Loucy (cell line): Measurements from ENCODE around the gene HPF1.

Source experiments
- H2AFZ ChIP-seq: fragments of 200-600 bp; sonication (generic); 2 replicates; pipeline ENCODE4 v1.6.0; 2016; ENCODE audit warnings: antibody characterized with exemption, mild to moderate bottlenecking, low read length, moderate library complexity
- H3F3A ChIP-seq: fragments of 200-600 bp; 2 replicates; pipeline ENCODE4 v1.6.0; 2016; ENCODE audit warnings: antibody characterized with exemption, low read depth, mild to moderate bottlenecking
- H3K27me3 ChIP-seq: fragments of 200-600 bp; sonication (generic); 2 replicates; pipeline ENCODE4 v1.6.1; 2014; ENCODE audit warnings: low read length, mild to moderate bottlenecking; ENCODE audit not compliant: insufficient read depth, poor library complexity, severe bottlenecking
- H3K36me3 ChIP-seq: fragments of 200-600 bp; sonication (generic); 2 replicates; pipeline ENCODE4 v1.6.1; 2016; ENCODE audit warnings: low read length; ENCODE audit not compliant: insufficient read depth
- H3K4me1 ChIP-seq: fragments of 200-600 bp; sonication (generic); 2 replicates; pipeline ENCODE4 v1.5.1; 2014; ENCODE audit warnings: low read length, mild to moderate bottlenecking; ENCODE audit not compliant: insufficient read depth, poor library complexity, severe bottlenecking
- H3K4me2 ChIP-seq: fragments of 200-600 bp; sonication (generic); 2 replicates; pipeline ENCODE4 v1.6.0; 2014; ENCODE audit warnings: antibody characterized with exemption, low read length, low read depth, mild to moderate bottlenecking; ENCODE audit not compliant: poor library complexity, severe bottlenecking
- H3K4me3 ChIP-seq: fragments of 200-600 bp; sonication (generic); 2 replicates; pipeline ENCODE4 v1.5.1; 2014; ENCODE audit warnings: low read length, mild to moderate bottlenecking, mixed read lengths; ENCODE audit not compliant: poor library complexity, severe bottlenecking
- H3K79me2 ChIP-seq: fragments of 200-600 bp; sonication (generic); 2 replicates; pipeline ENCODE4 v1.6.1; 2014; ENCODE audit warnings: low read length; ENCODE audit not compliant: insufficient read depth
- H3K9ac ChIP-seq: fragments of 200-600 bp; sonication (generic); 2 replicates; pipeline ENCODE4 v1.6.0; 2014; ENCODE audit warnings: mild to moderate bottlenecking, low read depth, low read length, moderate library complexity; ENCODE audit not compliant: poor library complexity, severe bottlenecking
- H3K9me2 ChIP-seq: fragments of 200-600 bp; sonication (generic); replicated peaks from 2 replicates; pipeline ENCODE4 v1.6.1; 2016; ENCODE audit warnings: low read depth, low read length, mixed read lengths
- H3K9me3 ChIP-seq: fragments of 200-600 bp; sonication (generic); 2 replicates; pipeline ENCODE4 v1.6.1; 2014; ENCODE audit warnings: mild to moderate bottlenecking, antibody characterized with exemption, low read length, low read depth; ENCODE audit not compliant: insufficient read depth
- H4K20me1 ChIP-seq: fragments of 200-600 bp; sonication (generic); 2 replicates; pipeline ENCODE4 v1.6.0; 2014; ENCODE audit warnings: antibody characterized with exemption, low read length, mild to moderate bottlenecking; ENCODE audit not compliant: insufficient read depth, poor library complexity, severe bottlenecking
- EZH2phosphoT487 ChIP-seq: fragments of 200-600 bp; IDR thresholded peaks from 2 replicates; pipeline ENCODE4 v1.6.1; 2018; ENCODE audit warnings: antibody characterized with exemption, mild to moderate bottlenecking, moderate library complexity, borderline replicate concordance
- TF ChIP-seq, protein P1 (sequence below): fragments of 200-600 bp; sonication (generic); conservative IDR thresholded peaks from 2 replicates; pipeline ENCODE4 v1.5.1; 2014; ENCODE audit warnings: mild to moderate bottlenecking, antibody characterized with exemption, low read length

HPF1 gene

GRCh38 chr4:169758401-169758962 is 738 bp upstream of the HPF1 start:
- H3K9ac ChIP-seq = no peak overlapping the region
- TF ChIP-seq, protein P1, sequence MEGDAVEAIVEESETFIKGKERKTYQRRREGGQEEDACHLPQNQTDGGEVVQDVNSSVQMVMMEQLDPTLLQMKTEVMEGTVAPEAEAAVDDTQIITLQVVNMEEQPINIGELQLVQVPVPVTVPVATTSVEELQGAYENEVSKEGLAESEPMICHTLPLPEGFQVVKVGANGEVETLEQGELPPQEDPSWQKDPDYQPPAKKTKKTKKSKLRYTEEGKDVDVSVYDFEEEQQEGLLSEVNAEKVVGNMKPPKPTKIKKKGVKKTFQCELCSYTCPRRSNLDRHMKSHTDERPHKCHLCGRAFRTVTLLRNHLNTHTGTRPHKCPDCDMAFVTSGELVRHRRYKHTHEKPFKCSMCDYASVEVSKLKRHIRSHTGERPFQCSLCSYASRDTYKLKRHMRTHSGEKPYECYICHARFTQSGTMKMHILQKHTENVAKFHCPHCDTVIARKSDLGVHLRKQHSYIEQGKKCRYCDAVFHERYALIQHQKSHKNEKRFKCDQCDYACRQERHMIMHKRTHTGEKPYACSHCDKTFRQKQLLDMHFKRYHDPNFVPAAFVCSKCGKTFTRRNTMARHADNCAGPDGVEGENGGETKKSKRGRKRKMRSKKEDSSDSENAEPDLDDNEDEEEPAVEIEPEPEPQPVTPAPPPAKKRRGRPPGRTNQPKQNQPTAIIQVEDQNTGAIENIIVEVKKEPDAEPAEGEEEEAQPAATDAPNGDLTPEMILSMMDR = no peak
- TF ChIP-seq EZH2phosphoT487 = no peak
- H3K9me2 ChIP-seq = no peaks in the 10 kb centered on the region
- no peaks in the 10 kb centered on the region for H3K9me3 ChIP-seq
- no peak overlapping the region for H3K4me3 ChIP-seq
- peak overlapping the region; percentile 93 for H3K4me2 ChIP-seq
- H3F3A ChIP-seq = no peaks in the 10 kb centered on the region
- no peaks in the 10 kb centered on the region for H3K27me3 ChIP-seq
- H3K36me3 ChIP-seq = no peaks in the 10 kb centered on the region
- peak overlapping the region; percentile 64 for H2AFZ ChIP-seq
- H3K4me1 ChIP-seq = peaks cover 30% of the 10 kb centered on the region
- no peaks in the 10 kb centered on the region for H4K20me1 ChIP-seq
- H3K79me2 ChIP-seq = peaks cover 27% of the 10 kb centered on the region

- no peaks in the 10 kb centered on the region for H3K27me3 ChIP-seq
- H2AFZ ChIP-seq = peak overlapping the region; percentile 64
- H3K9me2 ChIP-seq = no peaks in the 10 kb centered on the region
- peaks cover 34% of the 10 kb centered on the region for H3K4me1 ChIP-seq
- peaks cover 27% of the 10 kb centered on the region for H3K79me2 ChIP-seq
- H3K36me3 ChIP-seq = no peaks in the 10 kb centered on the region
- H3F3A ChIP-seq = no peaks in the 10 kb centered on the region
- H4K20me1 ChIP-seq = no peaks in the 10 kb centered on the region
- peak overlapping the region; percentile 88 for H3K4me3 ChIP-seq
- no peak for TF ChIP-seq EZH2phosphoT487
- TF ChIP-seq, protein P1 = no peak
- H3K4me2 ChIP-seq = peak overlapping the region; percentile 93
- H3K9ac ChIP-seq = peak overlapping the region; percentile 75
- H3K9me3 ChIP-seq = no peaks in the 10 kb centered on the region
Observed at GRCh38 chr4:169756971-169757574, 671 bp downstream of the HPF1 start.

- Histone ChIP-seq H3F3A (no peaks in the 10 kb centered on the region), H3K4me3 (no peak overlapping the region), H2AFZ (no peak overlapping the region), H3K9ac (no peak overlapping the region), H3K4me1 (peaks cover 3% of the 10 kb centered on the region), H3K9me2 (no peaks in the 10 kb centered on the region), H4K20me1 (no peaks in the 10 kb centered on the region), H3K4me2 (no peak overlapping the region), H3K36me3 (peaks cover 25% of the 10 kb centered on the region; the same call in 1 of the 2 replicates), H3K79me2 (peaks cover 3% of the 10 kb centered on the region; the same call in 1 of the 2 replicates), H3K27me3 (no peaks in the 10 kb centered on the region), H3K9me3 (no peaks in the 10 kb centered on the region)
- no peak for TF ChIP-seq EZH2phosphoT487
- TF ChIP-seq, protein P1 = no peak
Observed at GRCh38 chr4:169745291-169745690, 12.5 kb downstream of the HPF1 start.
